Fibroblast of the aortic adventitia (primary cell): ENCODE measurements around the gene PPP2R3B. TPM values are rescaled to one million over a fixed set of nuclear protein-coding genes. Genes with fewer than 3 reads are reported as not detected.
"Not testable (repeated sequence)": the region's sequence is repeated elsewhere in the genome, so short reads cannot be mapped to it uniquely, and the experiment has no call there.

Experiments
- DNase-seq: peaks from one replicate; pipeline ENCODE4 v3.0.0-alpha.2; 2010; ENCODE audit warnings: low read depth
- H3K4me3 ChIP-seq: 2 replicates; pipeline ENCODE4 v1.5.1; 2011; ENCODE audit warnings: low read depth, mild to moderate bottlenecking, control low read depth, low read length, moderate library complexity
- total RNA-seq: library from RNA; depleted of rRNA; stranded (reverse); fragments of >200 nt; gene quantifications from 2 replicates; pipeline ENCODE4 v1.2.3, GENCODE V29; 2012; ENCODE audit warnings: low replicate concordance
- TF ChIP-seq, protein P1 (sequence below): IDR thresholded peaks from 2 replicates; pipeline ENCODE4 v1.5.1; 2011; ENCODE audit warnings: mild to moderate bottlenecking, low read length, control low read depth, inconsistent platforms; ENCODE audit not compliant: insufficient read depth

The PPP2R3B gene
- total RNA-seq, 1 donor: 9.9 TPM

DNA sequence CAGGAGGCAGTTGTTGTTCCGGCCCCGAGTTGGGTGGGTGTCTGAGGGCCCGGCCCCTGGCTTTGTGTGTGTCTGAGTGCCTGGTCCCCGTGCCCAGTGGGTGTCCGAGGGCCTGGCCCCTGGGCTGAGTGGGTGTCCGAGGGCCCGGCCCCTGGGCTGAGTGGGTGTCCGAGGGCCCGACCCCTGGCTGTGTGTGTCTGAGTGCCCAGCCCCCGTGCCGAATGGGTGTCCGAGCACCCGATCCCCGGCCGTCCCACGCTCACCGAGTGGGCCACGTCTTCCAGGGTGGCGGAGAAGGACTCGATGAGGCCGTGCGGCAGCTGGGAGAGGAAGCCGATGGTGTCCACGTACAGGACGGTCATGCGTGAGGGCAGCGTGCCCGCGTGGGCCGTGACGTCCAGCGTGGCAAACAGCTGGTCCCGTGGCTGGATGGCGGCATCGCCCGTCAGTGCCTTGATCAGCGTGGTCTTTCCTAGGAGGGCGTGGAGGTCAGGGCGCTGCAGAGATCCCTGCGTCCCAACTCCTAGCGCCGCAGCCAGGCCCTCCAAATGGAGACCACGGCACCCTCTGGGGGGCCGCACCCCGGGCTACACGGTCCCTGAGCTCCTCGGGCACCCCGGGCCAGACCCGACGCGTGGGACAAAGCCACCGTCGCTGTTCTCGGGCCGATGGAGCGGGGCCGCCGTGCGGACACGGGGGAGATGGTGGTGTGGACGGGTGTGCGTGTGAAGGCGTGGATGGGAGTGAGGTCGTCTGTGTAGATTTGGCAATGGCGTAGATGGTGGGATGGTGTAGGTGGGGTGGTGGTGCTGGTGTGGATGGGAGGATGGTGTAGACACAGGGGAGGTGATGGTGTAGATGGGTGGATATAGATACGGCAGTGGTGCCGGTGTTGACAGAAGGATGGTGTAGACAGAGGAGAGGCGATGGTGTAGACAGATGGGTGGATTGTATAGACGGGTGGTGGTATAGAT lies 75.3 kb downstream of the PPP2R3B start:
- no peak overlapping the region for H3K4me3 ChIP-seq
- TF ChIP-seq, protein P1, sequence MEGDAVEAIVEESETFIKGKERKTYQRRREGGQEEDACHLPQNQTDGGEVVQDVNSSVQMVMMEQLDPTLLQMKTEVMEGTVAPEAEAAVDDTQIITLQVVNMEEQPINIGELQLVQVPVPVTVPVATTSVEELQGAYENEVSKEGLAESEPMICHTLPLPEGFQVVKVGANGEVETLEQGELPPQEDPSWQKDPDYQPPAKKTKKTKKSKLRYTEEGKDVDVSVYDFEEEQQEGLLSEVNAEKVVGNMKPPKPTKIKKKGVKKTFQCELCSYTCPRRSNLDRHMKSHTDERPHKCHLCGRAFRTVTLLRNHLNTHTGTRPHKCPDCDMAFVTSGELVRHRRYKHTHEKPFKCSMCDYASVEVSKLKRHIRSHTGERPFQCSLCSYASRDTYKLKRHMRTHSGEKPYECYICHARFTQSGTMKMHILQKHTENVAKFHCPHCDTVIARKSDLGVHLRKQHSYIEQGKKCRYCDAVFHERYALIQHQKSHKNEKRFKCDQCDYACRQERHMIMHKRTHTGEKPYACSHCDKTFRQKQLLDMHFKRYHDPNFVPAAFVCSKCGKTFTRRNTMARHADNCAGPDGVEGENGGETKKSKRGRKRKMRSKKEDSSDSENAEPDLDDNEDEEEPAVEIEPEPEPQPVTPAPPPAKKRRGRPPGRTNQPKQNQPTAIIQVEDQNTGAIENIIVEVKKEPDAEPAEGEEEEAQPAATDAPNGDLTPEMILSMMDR: no peak
- no peak for DNase-seq

DNA sequence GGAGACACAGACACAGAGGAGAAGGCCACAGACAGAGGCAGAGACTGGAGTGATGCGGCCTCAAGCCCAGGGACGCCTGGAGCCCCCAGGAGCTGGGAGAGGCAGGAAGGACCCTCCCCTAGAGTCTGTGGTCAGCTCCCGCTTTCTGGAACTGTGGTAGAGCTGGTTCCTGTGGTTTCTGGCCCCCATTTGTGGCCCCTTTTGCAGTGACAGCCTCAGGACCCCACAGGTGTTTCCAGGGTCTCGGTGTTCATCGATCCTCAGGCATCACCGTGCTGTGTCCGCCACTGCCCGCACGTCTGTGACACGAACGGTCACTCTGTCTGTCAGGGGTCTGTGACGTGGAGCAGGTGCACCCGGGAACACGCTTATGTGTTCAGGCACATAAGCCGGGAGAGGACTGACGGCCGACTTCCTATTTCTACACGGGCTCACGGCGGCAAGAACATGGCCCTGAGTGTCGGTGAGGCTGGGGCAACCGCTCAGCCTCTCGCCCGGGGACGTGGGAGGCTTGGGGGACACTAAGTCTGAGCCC lies 76.0 kb downstream of the PPP2R3B start:
- H3K4me3 ChIP-seq: no peak overlapping the region
- DNase-seq: no peak
- TF ChIP-seq, protein P1: no peak

DNA sequence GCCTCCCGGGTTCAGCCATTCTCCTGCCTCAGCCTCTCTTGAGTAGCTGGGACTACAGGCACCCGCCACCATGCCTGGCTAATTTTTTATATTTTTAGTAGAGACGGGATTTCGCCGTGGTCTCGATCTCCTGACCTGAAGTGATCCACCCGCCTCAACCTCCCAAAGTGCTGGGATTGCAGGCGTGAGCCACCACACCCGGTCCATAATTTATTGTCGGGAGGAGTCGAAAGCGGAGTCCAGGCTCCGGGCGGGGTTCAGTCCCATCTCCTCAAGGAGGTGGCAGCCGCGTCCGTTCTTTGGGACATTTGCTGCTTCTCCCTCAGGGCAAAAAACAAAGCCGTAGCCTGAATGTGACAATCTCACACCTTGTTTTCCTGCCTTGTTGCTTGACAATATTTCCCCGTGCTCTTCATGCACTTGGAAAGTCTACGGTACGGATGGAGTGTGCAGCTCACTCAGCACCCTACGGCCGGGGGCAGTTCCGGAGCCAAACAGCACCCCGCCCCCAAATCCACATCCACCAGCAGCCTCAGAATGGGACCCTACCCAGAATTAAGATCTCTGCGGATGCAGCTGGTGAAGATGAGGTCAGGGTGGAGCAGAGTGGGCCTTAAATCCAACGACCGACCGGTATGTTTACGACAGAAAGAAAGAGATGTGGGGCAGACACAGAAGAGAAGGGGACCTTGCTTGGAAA lies 77.7 kb downstream of the PPP2R3B start:
- no peak overlapping the region for H3K4me3 ChIP-seq
- TF ChIP-seq, protein P1: no peak
- no peak for DNase-seq

DNA sequence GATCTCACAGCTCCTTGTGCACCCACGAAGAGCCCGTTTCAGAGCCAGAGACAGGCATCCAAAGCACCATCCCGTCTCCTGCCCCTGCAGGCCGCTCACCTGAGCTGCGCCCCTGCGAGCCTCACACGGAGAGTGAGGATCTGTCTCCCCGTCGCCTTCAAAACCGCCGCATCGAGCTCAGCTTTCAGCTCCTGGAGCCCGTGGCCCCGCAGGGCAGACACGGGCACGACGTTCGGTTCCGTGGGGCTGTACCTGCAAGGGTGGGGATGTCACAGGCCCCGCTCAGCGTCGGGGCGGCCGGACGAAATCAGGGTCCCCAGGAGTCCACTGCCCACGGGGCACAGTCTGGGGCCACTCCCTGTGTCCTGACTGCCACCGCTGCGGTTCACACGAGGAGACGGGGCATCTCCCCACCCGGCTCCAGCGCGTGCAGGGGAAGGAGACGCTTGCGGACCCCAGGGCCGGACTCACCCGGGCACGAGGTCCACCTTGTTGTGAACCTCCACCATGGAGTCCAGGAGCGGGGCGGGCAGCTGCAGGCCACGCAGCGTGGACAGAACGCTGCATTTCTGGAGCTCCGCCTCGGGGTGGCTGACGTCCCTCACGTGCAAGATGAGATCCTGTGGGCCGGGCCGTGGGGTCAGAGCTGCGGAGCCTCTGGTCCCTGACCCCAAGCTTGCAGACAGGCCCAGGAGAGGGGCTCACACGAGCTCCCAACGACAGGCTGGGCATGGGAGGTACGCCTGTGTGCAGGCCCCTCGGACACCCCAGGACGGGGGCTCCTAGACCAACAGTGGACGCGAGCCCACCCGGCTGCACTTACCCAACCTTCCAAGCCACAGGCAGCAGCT lies 79.2 kb downstream of the PPP2R3B start:
- TF ChIP-seq, protein P1: no peak
- no peak for DNase-seq
- H3K4me3 ChIP-seq: no peak overlapping the region

DNA sequence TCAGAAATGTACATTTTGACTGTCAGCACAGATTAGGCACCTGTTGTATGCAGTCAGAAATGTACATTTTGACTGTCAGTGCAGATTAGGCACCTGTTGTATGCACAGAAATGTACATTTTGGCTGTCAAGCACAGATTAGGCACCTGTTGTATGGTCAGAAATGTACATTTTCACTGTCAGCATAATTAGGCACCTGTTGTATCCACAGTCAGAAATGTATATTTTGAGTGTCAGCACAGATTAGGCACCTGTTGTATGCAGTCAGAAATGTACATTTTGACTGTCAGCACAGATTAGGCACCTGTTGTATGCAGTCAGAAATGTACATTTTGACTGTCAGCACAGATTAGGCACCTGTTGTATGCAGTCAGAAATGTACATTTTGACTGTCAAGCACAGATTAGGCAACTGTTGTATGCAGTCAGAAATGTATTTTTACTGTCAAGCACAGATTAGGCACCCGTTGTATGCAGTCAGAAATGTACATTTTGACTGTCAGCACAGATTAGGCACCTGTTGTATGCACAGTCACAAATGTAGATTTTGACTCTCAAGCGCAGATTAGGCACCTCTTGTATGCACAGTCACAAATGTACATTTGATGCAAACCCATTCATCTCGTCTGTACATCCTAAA lies 80.0 kb downstream of the PPP2R3B start:
- not testable (repeated sequence) for DNase-seq, H3K4me3 ChIP-seq

DNA sequence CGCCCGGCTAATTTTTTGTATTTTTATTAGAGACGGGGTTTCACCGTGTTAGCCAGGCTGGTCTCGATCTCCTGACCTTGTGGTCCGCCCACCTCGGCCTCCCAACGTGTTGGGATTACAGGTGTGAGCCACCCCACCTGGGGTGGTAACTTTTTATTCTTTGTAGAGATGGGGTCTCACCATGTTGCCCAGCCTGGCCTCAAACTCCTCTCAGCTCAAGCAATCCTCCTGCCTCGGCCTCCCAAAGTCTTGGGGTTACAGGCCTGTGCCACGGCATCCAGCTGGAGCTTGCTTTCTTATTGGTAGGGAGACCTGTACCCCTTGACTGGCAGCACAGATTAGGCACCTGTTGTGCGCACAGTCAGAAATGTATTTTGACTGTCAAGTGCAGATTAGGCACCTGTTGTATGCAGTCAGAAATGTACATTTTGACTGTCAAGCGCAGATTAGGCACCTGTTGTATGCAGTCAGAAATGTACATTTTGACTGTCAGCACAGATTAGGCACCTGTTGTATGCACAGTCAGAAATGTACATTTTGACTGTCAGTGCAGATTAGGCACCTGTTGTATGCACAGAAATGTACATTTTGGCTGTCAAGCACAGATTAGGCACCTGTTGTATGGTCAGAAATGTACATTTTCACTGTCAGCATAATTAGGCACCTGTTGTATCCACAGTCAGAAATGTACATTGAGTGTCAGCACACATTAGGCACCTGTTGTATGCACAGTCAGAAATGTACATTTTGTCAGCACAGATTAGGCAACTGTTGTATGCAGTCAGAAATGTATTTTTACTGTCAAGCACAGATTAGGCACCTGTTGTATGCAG lies 80.7 kb downstream of the PPP2R3B start:
- not testable (repeated sequence) for H3K4me3 ChIP-seq, DNase-seq

DNA sequence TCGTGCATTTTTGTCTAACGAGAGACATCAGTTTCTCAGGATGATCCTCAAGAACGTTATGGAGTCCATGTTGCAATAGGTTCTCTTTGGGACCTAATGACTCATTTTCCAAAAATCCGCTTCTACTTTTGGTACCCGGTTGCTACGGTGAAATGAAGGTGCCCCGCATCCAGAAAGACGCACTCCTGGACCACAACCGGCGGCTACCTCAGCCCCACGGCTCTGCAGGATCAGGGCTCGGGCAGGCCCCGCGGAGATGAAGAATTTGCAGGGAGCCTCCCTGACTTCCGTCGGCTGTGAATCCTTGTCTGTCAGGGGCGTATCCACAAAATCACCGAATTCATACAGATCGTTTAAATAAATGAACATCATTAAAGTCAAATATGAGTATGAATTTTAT lies 83.7 kb downstream of the PPP2R3B start:
- DNase-seq: no peak
- TF ChIP-seq, protein P1: no peak
- H3K4me3 ChIP-seq: no peak overlapping the region
